ENCODE measurements around the gene CAMSAP2.

GRCh38 chr1:200771625-200772555 lies 33.2 kb downstream of the CAMSAP2 start:
- TF ChIP-seq GATA3 (IDR thresholded peaks at IDR 0.05; ENCODE audit: low read depth, low read length) (no peak), GATA2 (IDR thresholded peaks at IDR 0.05; ENCODE audit: low read depth, low read length) (no peak)
